SIG-M5 treated with dmso at 0.1 percent for 504 hours (cell line): ENCODE results near the gene SEC14L5.

ENCODE experiments used
- DNase-seq: peaks from one replicate; lab custom pipeline; 2025; ENCODE audit not compliant: unreplicated experiment; lab: John Stamatoyannopoulos, UW

The SEC14L5 gene

DNA sequence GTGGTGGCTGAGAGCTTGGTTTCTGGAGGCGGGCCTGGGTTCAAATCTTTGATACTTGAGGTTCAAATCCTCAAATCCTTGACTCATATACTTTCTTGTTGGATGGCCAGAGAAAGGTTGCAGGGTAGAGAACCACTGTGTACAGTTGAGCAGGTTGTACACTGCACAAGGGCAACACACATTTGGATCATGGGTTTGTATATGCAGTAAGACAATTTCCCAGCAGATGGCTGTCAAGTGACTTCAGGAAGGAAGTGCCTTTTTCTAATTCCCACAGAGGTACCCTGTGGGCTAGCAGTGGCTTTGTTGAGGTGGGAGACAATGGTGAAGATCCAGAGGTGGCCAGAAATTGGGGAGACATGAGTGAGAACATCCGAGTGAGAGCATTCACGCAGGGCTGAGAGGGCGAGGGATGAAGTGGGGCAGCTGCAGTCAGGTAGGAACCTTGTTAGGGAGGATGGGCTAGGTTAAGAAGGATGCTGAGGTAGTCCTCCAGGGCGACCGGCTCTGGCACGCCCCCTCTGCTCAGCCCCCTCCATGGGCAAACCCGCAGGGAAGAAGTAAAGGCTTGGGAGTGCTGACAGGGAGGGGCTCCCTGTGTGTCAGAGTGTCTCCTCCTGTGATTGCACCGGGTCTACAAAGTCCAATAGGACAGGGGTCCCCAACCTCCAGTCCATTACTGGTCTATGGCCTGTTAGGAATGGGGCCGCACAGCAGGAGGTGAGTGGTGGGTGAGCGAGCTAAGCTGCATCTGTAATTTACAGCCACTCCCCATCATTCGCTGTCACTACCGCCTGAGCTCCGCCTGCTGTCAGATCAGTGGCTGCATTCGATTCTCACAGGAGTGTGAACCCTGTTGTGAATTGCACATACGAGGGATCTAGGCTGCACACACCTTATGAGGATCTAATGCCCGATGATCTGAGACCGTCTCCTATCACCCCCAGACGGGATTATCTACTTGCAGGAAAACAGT is 104.9 kb downstream of the SEC14L5 start:
- DNase-seq: no peak

DNA sequence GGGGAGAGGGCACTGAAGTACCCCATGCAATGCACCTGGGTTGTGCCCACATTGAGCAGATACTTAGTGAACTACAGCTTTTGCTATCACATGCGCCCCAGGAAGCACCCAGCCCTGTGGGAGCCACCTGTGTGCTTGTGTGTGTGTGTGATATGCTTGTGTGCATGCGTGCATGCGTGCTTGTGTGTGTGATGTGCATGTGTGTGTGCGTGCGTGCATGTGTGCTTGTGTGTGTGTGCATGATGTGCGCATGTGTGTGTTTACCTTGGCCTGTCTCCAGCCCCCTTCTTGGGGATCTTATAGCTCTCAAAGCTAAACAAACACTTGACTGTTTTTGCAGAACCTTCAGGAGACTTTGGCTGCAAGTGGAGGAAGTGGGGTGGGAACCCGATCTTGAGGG is 106.8 kb downstream of the SEC14L5 start:
- DNase-seq: no peak

DNA sequence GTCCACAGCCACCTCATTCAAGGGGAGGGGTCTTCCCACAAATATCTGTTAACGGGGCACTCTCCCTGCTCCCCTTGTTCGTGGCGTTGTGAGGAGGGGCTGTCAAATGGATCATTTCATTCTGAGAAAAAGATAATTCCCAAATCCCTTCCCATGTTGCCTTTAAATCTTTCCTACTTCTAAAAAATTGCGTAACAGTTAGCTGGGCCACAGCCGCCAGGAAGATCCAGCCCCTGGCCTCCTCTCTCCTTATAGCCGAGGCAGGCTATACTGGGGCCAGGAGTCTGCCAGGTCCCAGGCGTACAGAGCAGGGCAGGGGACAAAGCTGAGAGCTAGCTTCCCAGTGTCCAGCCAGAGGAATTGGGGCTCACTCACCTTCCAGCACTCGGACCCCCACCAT is 107.2 kb downstream of the SEC14L5 start:
- no peak for DNase-seq

DNA sequence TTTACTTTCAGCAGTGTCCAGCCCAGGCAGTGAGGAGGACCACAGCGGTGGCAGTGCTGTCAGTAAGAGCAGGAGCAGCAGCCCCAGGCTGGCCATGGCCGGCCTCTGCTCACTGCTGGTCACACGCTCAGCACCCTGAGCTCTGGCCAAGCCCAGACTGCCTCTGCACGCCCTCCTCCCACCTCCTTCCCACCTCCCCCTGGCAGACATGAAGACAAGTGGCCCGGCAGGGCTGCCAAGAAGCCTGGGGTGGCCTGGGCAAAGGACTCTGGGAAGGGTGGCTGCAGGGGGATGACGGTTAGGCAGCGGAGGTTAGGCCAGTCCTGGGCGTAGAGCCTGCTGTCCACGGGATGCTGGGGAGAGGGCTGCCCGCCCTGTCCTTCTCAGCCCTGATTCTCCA is 107.7 kb downstream of the SEC14L5 start, which contains the start of gene C16orf89:
TSS of gene C16orf89 (minus strand) at position 144 of the 400 bp plus-strand sequence. CDS start at position 96, 48 bp downstream.
- no peak for DNase-seq

DNA sequence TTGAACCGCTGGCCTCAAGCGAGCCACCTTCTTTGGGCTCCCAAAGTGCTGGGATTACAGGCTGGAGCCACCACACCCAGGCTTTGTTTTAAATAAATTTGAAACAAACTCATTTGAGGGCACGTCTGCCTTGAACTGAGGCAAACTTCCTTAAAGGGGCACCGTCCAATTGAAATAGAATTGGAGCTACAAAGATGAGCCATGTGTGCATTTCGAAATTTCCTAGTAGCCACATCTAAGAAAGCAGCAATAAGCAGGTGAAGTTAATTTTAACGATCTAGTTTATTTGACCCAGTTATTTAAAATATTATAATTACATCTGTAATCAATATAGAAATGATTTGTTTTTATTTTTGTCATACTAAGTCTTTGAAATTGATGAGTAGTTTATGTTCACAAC is 108.4 kb downstream of the SEC14L5 start:
- DNase-seq: no peak
